Endothelial cell of umbilical vein (primary cell): ENCODE results near the gene THSD7B. TPM values are rescaled to one million over a fixed set of nuclear protein-coding genes. Genes with fewer than 3 reads are reported as not detected.

ENCODE experiments used
- BruUV-seq: library from RNA; stranded (reverse); fragments of 400-500 nt; replicated peaks from 2 replicates; lab custom pipeline; 2021; lab: Mats Ljungman, UMichigan
- CTCF ChIA-PET: fragments of 300-600, 350-600 bp; sonication (Branson Sonifier 250); formaldehyde crosslinking; loops from one replicate; lab custom pipeline; 2021; ENCODE audit warnings: antibody characterized with exemption, inconsistent platforms; lab: Charles Lee
- POLR2A ChIA-PET: fragments of 300-600, 350-600 bp; sonication (Branson Sonifier 250); formaldehyde crosslinking; loops from one replicate; lab custom pipeline; 2021; ENCODE audit warnings: antibody characterized with exemption, inconsistent platforms; lab: Charles Lee
- DNase-seq: peaks from one replicate; pipeline ENCODE4 v3.0.0-alpha.2; 2011; ENCODE audit warnings: low read depth, low spot score
- FAIRE-seq: peaks from 2 replicates; lab custom pipeline; 2011; peaks lifted over from hg19 to GRCh38; lab: Jason Lieb, UNC
- H2AFZ ChIP-seq: 2 replicates; pipeline ENCODE4 v1.6.0; 2012; ENCODE audit warnings: low read depth, low read length, control low read depth, inconsistent platforms
- H3K27ac ChIP-seq: 2 replicates; pipeline ENCODE4 v1.5.1; 2011; ENCODE audit warnings: low read depth, mild to moderate bottlenecking, control low read depth, low read length, moderate library complexity; ENCODE audit not compliant: insufficient read depth
- H3K27me3 ChIP-seq, 2 experiments: 2 replicates each; pipeline versions ENCODE4 v1.6.0 to v1.6.1; 2011; ENCODE audit warnings: low read length in 2 of 2, mixed read lengths in 1 of 2; ENCODE audit not compliant: control insufficient read depth in 2 of 2, insufficient read depth in 2 of 2
- H3K36me3 ChIP-seq, 2 experiments: 2 replicates in 1 of 2; 3 replicates in 1 of 2; pipeline ENCODE4 v1.5.1; 2011; ENCODE audit warnings: low read length in 2 of 2, mild to moderate bottlenecking in 1 of 2, moderate library complexity in 1 of 2; ENCODE audit not compliant: control insufficient read depth in 2 of 2, insufficient read depth in 2 of 2; ENCODE audit errors: extremely low read depth in 1 of 2
- H3K4me1 ChIP-seq: 3 replicates; pipeline ENCODE4 v1.5.1; 2011; ENCODE audit warnings: mild to moderate bottlenecking, low read length; ENCODE audit not compliant: control insufficient read depth, insufficient read depth; ENCODE audit errors: extremely low read depth
- H3K4me2 ChIP-seq: 2 replicates; pipeline ENCODE4 v1.6.1; 2011; ENCODE audit warnings: low read length, control low read depth, mixed read lengths; ENCODE audit not compliant: insufficient read depth
- H3K4me3 ChIP-seq, 3 experiments: fragments of 200-600 bp in 1 of 3; sonication (generic), shearing (Covaris generic) in 1 of 3; replicated peaks in 1 of 3; 2 replicates each; pipeline ENCODE4 v1.5.1; 2011 to 2016; ENCODE audit warnings: control low read depth in 3 of 3, low read length in 3 of 3, mild to moderate bottlenecking in 2 of 3, inconsistent platforms in 1 of 3, low read depth in 1 of 3, moderate library complexity in 1 of 3; ENCODE audit not compliant: insufficient read depth in 1 of 3
- H3K79me2 ChIP-seq: 2 replicates; pipeline ENCODE4 v1.6.0; 2012; ENCODE audit warnings: low read length, inconsistent platforms; ENCODE audit not compliant: control insufficient read depth, insufficient read depth
- H3K9ac ChIP-seq: replicated peaks from 2 replicates; pipeline ENCODE3; 2011; ENCODE audit warnings: low read length, control low read depth; ENCODE audit not compliant: insufficient read depth; ENCODE audit errors: extremely low read depth
- H3K9me1 ChIP-seq: replicated peaks from 3 replicates; pipeline ENCODE4 v1.6.0; 2011; ENCODE audit warnings: mild to moderate bottlenecking, low read length; ENCODE audit not compliant: control insufficient read depth, insufficient read depth; ENCODE audit errors: extremely low read depth
- H3K9me3 ChIP-seq: replicated peaks from 2 replicates; pipeline ENCODE4 v1.5.1; 2012; ENCODE audit warnings: low read length, inconsistent platforms; ENCODE audit not compliant: control insufficient read depth, insufficient read depth
- H4K20me1 ChIP-seq: replicated peaks from 2 replicates; pipeline ENCODE3; 2011; ENCODE audit warnings: mild to moderate bottlenecking, low read length; ENCODE audit not compliant: control insufficient read depth, insufficient read depth; ENCODE audit errors: extremely low read depth
- CTCF ChIP-seq, 2 donors: IDR thresholded peaks; 1 replicate in 1 of 2; 2 replicates in 1 of 2; pipeline ENCODE4 v1.5.1; 2011; ENCODE audit warnings: low read length in 2 of 2, mild to moderate bottlenecking in 2 of 2, moderate library complexity in 2 of 2, control low read depth in 1 of 2, inconsistent platforms in 1 of 2, low read depth in 1 of 2; ENCODE audit not compliant: insufficient read depth in 1 of 2; ENCODE audit errors: extremely low read depth in 1 of 2
- EZH2 ChIP-seq: IDR thresholded peaks from 2 replicates; pipeline ENCODE4 v1.6.1; 2012; ENCODE audit warnings: borderline replicate concordance, low read depth, mild to moderate bottlenecking, moderate library complexity, low read length, inconsistent platforms; ENCODE audit not compliant: severe bottlenecking
- FOS ChIP-seq: IDR thresholded peaks from 2 replicates; pipeline ENCODE4 v1.6.1; 2011; ENCODE audit warnings: mild to moderate bottlenecking, low read length, moderate library complexity, borderline replicate concordance; ENCODE audit not compliant: insufficient read depth
- GATA2 ChIP-seq: IDR thresholded peaks from 2 replicates; pipeline ENCODE4 v1.7.0; 2011; ENCODE audit warnings: low read depth, mild to moderate bottlenecking, moderate library complexity, mixed read lengths, low read length; ENCODE audit not compliant: insufficient read length, insufficient read depth
- JUN ChIP-seq: IDR thresholded peaks from 2 replicates; pipeline ENCODE4 v1.6.1; 2011; ENCODE audit warnings: borderline replicate concordance, low read depth; ENCODE audit not compliant: insufficient read length, insufficient read depth
- MAX ChIP-seq: IDR thresholded peaks from 2 replicates; pipeline ENCODE4 v1.6.1; 2011; ENCODE audit not compliant: insufficient read depth, insufficient read length
- MYC ChIP-seq: IDR thresholded peaks from one replicate; pipeline ENCODE4 v1.6.1; 2011; ENCODE audit warnings: mild to moderate bottlenecking, low read depth, low read length
- POLR2A ChIP-seq: IDR thresholded peaks from 2 replicates; pipeline ENCODE4 v1.6.1; 2012; ENCODE audit warnings: low read depth, mild to moderate bottlenecking, control low read depth, low read length
- POLR2AphosphoS5 ChIP-seq: IDR thresholded peaks from 2 replicates; pipeline ENCODE4 v1.6.1; 2012; ENCODE audit warnings: low read depth, mild to moderate bottlenecking, control low read depth, low read length, moderate library complexity; ENCODE audit not compliant: insufficient read depth
- dilution Hi-C: fragments of 300-500 bp; cut with MboI; formaldehyde crosslinking; loops from one replicate; pipeline ENCODE4 v1.15.0; 2019; ENCODE audit warnings: low sequenced_read_pairs; ENCODE audit not compliant: extremely low pct_ligation_motif_present
- intact Hi-C: fragments of 100-400 bp; cut with micrococcal nuclease; formaldehyde crosslinking; loops from one replicate; pipeline ENCODE4 v1.10.0; 2022
- polyA plus RNA-seq, 4 experiments: library from polyadenylated mRNA; depleted of rRNA in 3 of 4; stranded (reverse) in 3 of 4; unstranded in 1 of 4; fragments of >200 nt; gene quantifications; 2 replicates each; pipeline versions ENCODE4 v1.2.1 to v1.2.3, GENCODE V29; 2011 to 2012; ENCODE audit warnings: missing spikeins in 1 of 4
- total RNA-seq: library from RNA; stranded (reverse); gene quantifications from 2 replicates; pipeline ENCODE4 v1.2.3, GENCODE V29; 2021

Gene THSD7B
- total and polyA plus RNA-seq, 2 donors (not counting 3 experiments of a cell fraction or from before 2014, with no cell fraction given), result 0.04 TPM; not detected in 1

GRCh38 chr2:137172162-137172561 lies 406.8 kb downstream of the THSD7B start:
- Histone ChIP-seq H3K79me2 (no peaks in the 10 kb centered on the region), H3K4me3 (no peak overlapping the region), H3K27me3 (no peaks in the 10 kb centered on the region), H3K9ac (no peak overlapping the region), H4K20me1 (no peaks in the 10 kb centered on the region), H3K9me1 (no peaks in the 10 kb centered on the region), H3K27ac (no peak overlapping the region), H3K4me2 (no peak overlapping the region), H3K4me1 (no peaks in the 10 kb centered on the region), H3K36me3 (no peaks in the 10 kb centered on the region), H3K9me3 (no peaks in the 10 kb centered on the region), H2AFZ (no peak overlapping the region)
- CTCF ChIA-PET, result interaction anchor here (0.7 to 1.2 kb wide), 2 partner anchors 10 to 113 kb away, joined by 3 to 4 read pairs; no protein-coding TSS in a partner anchor
- intact Hi-C loops, result no loop called here
- POLR2A ChIA-PET, result no interaction called here
- TF ChIP-seq EZH2 (no peak), CTCF (IDR thresholded peaks at IDR 0.05; ENCODE audit: extremely low read depth in 1 of 2, insufficient read depth in 1 of 2, low read depth in 1 of 2, low read length in 2 of 2) (no peak), JUN (no peak), POLR2A (no peak), POLR2AphosphoS5 (no peak), MYC (no peak), MAX (no peak), FOS (no peak), GATA2 (no peak)
- dilution Hi-C loops, result no loop called here
- DNase-seq (no peak), FAIRE-seq (no peak)
- no TSS peak for BruUV-seq
